HEK293 (cell line): ENCODE measurements around the gene PRDX3.

ENCODE experiments used
- CTCF ChIA-PET: fragments of 350-600 bp; formaldehyde crosslinking; extraction: SDS; loops from one replicate; lab custom pipeline; 2021; ENCODE audit warnings: antibody characterized with exemption; lab: Yijun Ruan, JAX
- POLR2A ChIA-PET: fragments of 300-600 bp; formaldehyde crosslinking; extraction: SDS; loops from one replicate; lab custom pipeline; 2020; ENCODE audit warnings: antibody characterized with exemption, inconsistent platforms; lab: Yijun Ruan, JAX
- H3K27ac ChIP-seq: fragments of 200-500 bp; sonication (Bioruptor generic); 2 replicates; pipeline ENCODE4 v1.5.1; 2014; ENCODE audit warnings: low read depth, low read length, control low read depth, inconsistent platforms; ENCODE audit errors: extremely low read depth
- H3K36me3 ChIP-seq, 2 experiments: fragments of 200-500 bp in 1 of 2; sonication (Bioruptor generic) in 1 of 2; 1 replicate in 1 of 2; 2 replicates in 1 of 2; pipeline ENCODE4 v1.5.1; 2014 to 2017; ENCODE audit warnings: inconsistent platforms in 2 of 2, low read length in 2 of 2; ENCODE audit not compliant: control insufficient read depth in 2 of 2, insufficient read depth in 1 of 2
- H3K4me1 ChIP-seq: fragments of 200-500 bp; sonication (Bioruptor generic); 2 replicates; pipeline ENCODE4 v1.5.1; 2014; ENCODE audit warnings: mild to moderate bottlenecking, low read length, inconsistent platforms; ENCODE audit not compliant: control insufficient read depth, insufficient read depth
- H3K4me3 ChIP-seq: 2 replicates; pipeline ENCODE4 v1.5.1; 2011; ENCODE audit warnings: low read depth, mild to moderate bottlenecking, control low read depth, low read length, moderate library complexity
- H3K9me3 ChIP-seq: fragments of 200-500 bp; sonication (Bioruptor generic); 2 replicates; pipeline ENCODE4 v1.5.1; 2014; ENCODE audit warnings: low read depth, low read length, inconsistent platforms; ENCODE audit not compliant: control insufficient read depth, insufficient read depth
- GLIS2 ChIP-seq: fragments of 450-650 bp; formaldehyde crosslinking; IDR thresholded peaks from 2 replicates; pipeline ENCODE4 v1.5.1; 2016; ENCODE audit warnings: missing biosample characterization, missing genetic modification characterization
- KLF7 ChIP-seq: fragments of 450-650 bp; formaldehyde crosslinking; IDR thresholded peaks from 2 replicates; pipeline ENCODE4 v1.5.1; 2016; ENCODE audit warnings: missing biosample characterization, missing genetic modification characterization, borderline replicate concordance
- OSR2 ChIP-seq: fragments of 450-650 bp; formaldehyde crosslinking; IDR thresholded peaks from 2 replicates; pipeline ENCODE4 v1.5.1; 2016; ENCODE audit warnings: missing biosample characterization, missing genetic modification characterization
- PATZ1 ChIP-seq: fragments of 450-650 bp; formaldehyde crosslinking; IDR thresholded peaks from 2 replicates; pipeline ENCODE4 v1.5.1; 2016; ENCODE audit warnings: missing biosample characterization, missing genetic modification characterization
- PRDM2 ChIP-seq: fragments of 450-650 bp; formaldehyde crosslinking; IDR thresholded peaks from 2 replicates; pipeline ENCODE4 v1.5.1; 2016; ENCODE audit warnings: missing biosample characterization, missing genetic modification characterization, borderline replicate concordance
- REST ChIP-seq: fragments of 450-650 bp; formaldehyde crosslinking; IDR thresholded peaks from 2 replicates; pipeline ENCODE4 v1.5.1; 2016; ENCODE audit warnings: missing biosample characterization, missing genetic modification characterization
- SALL2 ChIP-seq: fragments of 450-650 bp; formaldehyde crosslinking; IDR thresholded peaks from 2 replicates; pipeline ENCODE4 v1.5.0; 2017; ENCODE audit warnings: missing biosample characterization, mild to moderate bottlenecking, missing genetic modification characterization, borderline replicate concordance
- SCRT1 ChIP-seq: fragments of 450-650 bp; formaldehyde crosslinking; IDR thresholded peaks from 2 replicates; pipeline ENCODE4 v1.5.1; 2016; ENCODE audit warnings: missing biosample characterization, missing genetic modification characterization, borderline replicate concordance
- TCF7L2 ChIP-seq: IDR thresholded peaks from 2 replicates; pipeline ENCODE4 v1.6.1; 2011; ENCODE audit warnings: low read depth, mild to moderate bottlenecking, inconsistent platforms, low read length, moderate library complexity, borderline replicate concordance
- TRIM28 ChIP-seq: IDR thresholded peaks from 2 replicates; pipeline ENCODE4 v1.6.1; 2011; ENCODE audit warnings: low read length, control low read depth, borderline replicate concordance
- YY1 ChIP-seq: fragments of 450-650 bp; formaldehyde crosslinking; IDR thresholded peaks from 2 replicates; pipeline ENCODE4 v1.5.1; 2018; ENCODE audit warnings: missing biosample characterization, missing genetic modification characterization
- ZBTB17 ChIP-seq: fragments of 450-650 bp; formaldehyde crosslinking; IDR thresholded peaks from 2 replicates; pipeline ENCODE4 v1.5.1; 2016; ENCODE audit warnings: missing biosample characterization, missing genetic modification characterization
- ZNF16 ChIP-seq: fragments of 450-650 bp; formaldehyde crosslinking; IDR thresholded peaks from 2 replicates; pipeline ENCODE4 v1.5.1; 2016; ENCODE audit warnings: low read depth, missing biosample characterization, missing genetic modification characterization
- ZNF19 ChIP-seq: fragments of 450-650 bp; formaldehyde crosslinking; IDR thresholded peaks from 2 replicates; pipeline ENCODE4; 2016; ENCODE audit warnings: missing biosample characterization, missing genetic modification characterization, low read depth
- ZNF2 ChIP-seq: fragments of 450-650 bp; formaldehyde crosslinking; IDR thresholded peaks from 2 replicates; pipeline ENCODE4 v1.5.1; 2016; ENCODE audit warnings: missing biosample characterization, missing genetic modification characterization
- ZNF221 ChIP-seq: fragments of 450-650 bp; formaldehyde crosslinking; IDR thresholded peaks from 2 replicates; pipeline ENCODE4 v1.5.1; 2017; ENCODE audit warnings: missing biosample characterization, missing genetic modification characterization, borderline replicate concordance
- ZNF23 ChIP-seq: fragments of 450-650 bp; formaldehyde crosslinking; IDR thresholded peaks from 2 replicates; pipeline ENCODE4 v1.5.1; 2016; ENCODE audit warnings: missing biosample characterization, missing genetic modification characterization, borderline replicate concordance
- ZNF266 ChIP-seq: fragments of 450-650 bp; formaldehyde crosslinking; IDR thresholded peaks from 2 replicates; pipeline ENCODE4 v1.5.1; 2016; ENCODE audit warnings: missing biosample characterization, missing genetic modification characterization, low read depth
- ZNF366 ChIP-seq: fragments of 450-650 bp; formaldehyde crosslinking; conservative IDR thresholded peaks from 2 replicates; pipeline ENCODE4 v1.5.1; 2016; ENCODE audit warnings: missing biosample characterization, missing genetic modification characterization
- ZNF404 ChIP-seq: fragments of 450-650 bp; formaldehyde crosslinking; IDR thresholded peaks from 2 replicates; pipeline ENCODE4 v1.5.1; 2017; ENCODE audit warnings: missing biosample characterization, missing genetic modification characterization
- ZNF555 ChIP-seq: fragments of 450-650 bp; formaldehyde crosslinking; conservative IDR thresholded peaks from 2 replicates; pipeline ENCODE4 v1.5.1; 2017; ENCODE audit warnings: missing biosample characterization, mild to moderate bottlenecking, missing genetic modification characterization, inconsistent platforms
- ZNF561 ChIP-seq: fragments of 450-650 bp; IDR thresholded peaks from 2 replicates; pipeline ENCODE4 v1.5.1; 2018; ENCODE audit warnings: missing biosample characterization, missing genetic modification characterization, borderline replicate concordance
- ZNF660 ChIP-seq: fragments of 450-650 bp; IDR thresholded peaks from 2 replicates; pipeline ENCODE4 v1.5.1; 2018; ENCODE audit warnings: missing biosample characterization, mild to moderate bottlenecking, missing genetic modification characterization

PRDX3 gene

GRCh38 chr10:119219871-119220270 is 41.3 kb upstream of the PRDX3 start:
- ChIA-PET POLR2A (no interaction called here), CTCF (interaction anchor here (0.6 to 2.4 kb wide), 4 partner anchors 10 to 311 kb away, joined by 3 to 10 read pairs (median 4); no protein-coding TSS in a partner anchor)
- no peaks in the 10 kb centered on the region for H3K9me3 ChIP-seq
- no peaks in the 10 kb centered on the region for H3K36me3 ChIP-seq
- H3K4me3 ChIP-seq, result no peak overlapping the region
- H3K27ac ChIP-seq, result no peak overlapping the region
- no peak for TF ChIP-seq ZNF23 (tag by site-specific recombination)
- no peak for TF ChIP-seq SALL2 (tag by site-specific recombination)
- TF ChIP-seq ZNF19 (tag by site-specific recombination), result no peak
- no peak for TF ChIP-seq OSR2 (tag by site-specific recombination)
- no peak for TF ChIP-seq REST (tag by site-specific recombination)
- H3K4me1 ChIP-seq, result peaks cover 20% of the 10 kb centered on the region

GRCh38 chr10:119217991-119218490 is 39.4 kb upstream of the PRDX3 start:
- ChIA-PET POLR2A (interaction anchor here (0.8 kb wide), 1 partner anchor 8 kb away, joined by 4 read pairs; no protein-coding TSS in a partner anchor), CTCF (interaction anchor here (0.7 to 1.6 kb wide), 4 partner anchors 9 to 391 kb away, joined by 3 to 13 read pairs (median 4); partner anchors contain the start of gene GRK5)
- Histone ChIP-seq H3K4me1 (peaks cover 20% of the 10 kb centered on the region), H3K27ac (no peak overlapping the region), H3K9me3 (no peaks in the 10 kb centered on the region), H3K4me3 (no peak overlapping the region), H3K36me3 (no peaks in the 10 kb centered on the region)
- TF ChIP-seq KLF7, result no peak
- TF ChIP-seq SCRT1 (tag by site-specific recombination), result no peak
- no peak for TF ChIP-seq YY1 (tag by site-specific recombination)
- no peak for TF ChIP-seq ZNF555 (tag by site-specific recombination)
- TF ChIP-seq ZBTB17 (tag by site-specific recombination), result peak; percentile 58
- TF ChIP-seq ZNF16, result no peak
- TF ChIP-seq TRIM28, result 0 out of 2 replicates have a peak, but pooled peaks have one; percentile 26
- TF ChIP-seq GLIS2, result no peak
- TF ChIP-seq ZNF221 (tag by site-specific recombination), result no peak
- TF ChIP-seq TCF7L2, result no peak
- 0 out of 2 replicates have a peak, but pooled peaks have one; percentile 18 for TF ChIP-seq ZNF2 (tag by site-specific recombination)
- no peak for TF ChIP-seq ZNF404 (tag by site-specific recombination)
- TF ChIP-seq ZNF660 (tag by site-specific recombination), result no peak
- TF ChIP-seq PATZ1, result peak; percentile 47; the same call in 1 of the 2 replicates
- no peak for TF ChIP-seq ZNF366 (tag by site-specific recombination)
- TF ChIP-seq ZNF561 (tag by site-specific recombination), result no peak; the same call in none of the 2 replicates
- TF ChIP-seq ZNF266 (tag by site-specific recombination), result no peak
- TF ChIP-seq PRDM2 (tag by site-specific recombination), result no peak
